Spleen (tissue), 7 donors: Measurements from ENCODE around the gene PIGS.
A peak's percentile ranks its signal among the peaks of the same experiment; 100 is the strongest.

Experiments
- POLR2AphosphoS5 ChIP-seq, 3 donors: sonication (generic); formaldehyde crosslinking; IDR thresholded peaks; one replicate each; pipeline ENCODE4 v1.5.1; 2017; ENCODE audit warnings: antibody characterized with exemption in 3 of 3
- TF ChIP-seq, protein P1 (sequence below), 11 experiments: fragments of 200-600 bp in 7 of 11; fragments of 450-650 bp in 4 of 11; sonication (generic) in 4 of 11; IDR thresholded peaks in 8 of 11; conservative IDR thresholded peaks in 3 of 11; 1 replicate in 7 of 11; 2 replicates in 4 of 11; pipeline versions ENCODE4 v1.4.0 to v1.8.0; 2016 to 2021; ENCODE audit warnings: antibody characterized with exemption in 11 of 11, inconsistent platforms in 4 of 11, mild to moderate bottlenecking in 1 of 11
- donor health status: DM: no; HTN: no; CAD: no; lungs with moderate emphysema.
- donor health status: DM: no; HTN: no; CAD: no.
- donor health status: DM: no; HTN: no; CAD: no.

DNA sequence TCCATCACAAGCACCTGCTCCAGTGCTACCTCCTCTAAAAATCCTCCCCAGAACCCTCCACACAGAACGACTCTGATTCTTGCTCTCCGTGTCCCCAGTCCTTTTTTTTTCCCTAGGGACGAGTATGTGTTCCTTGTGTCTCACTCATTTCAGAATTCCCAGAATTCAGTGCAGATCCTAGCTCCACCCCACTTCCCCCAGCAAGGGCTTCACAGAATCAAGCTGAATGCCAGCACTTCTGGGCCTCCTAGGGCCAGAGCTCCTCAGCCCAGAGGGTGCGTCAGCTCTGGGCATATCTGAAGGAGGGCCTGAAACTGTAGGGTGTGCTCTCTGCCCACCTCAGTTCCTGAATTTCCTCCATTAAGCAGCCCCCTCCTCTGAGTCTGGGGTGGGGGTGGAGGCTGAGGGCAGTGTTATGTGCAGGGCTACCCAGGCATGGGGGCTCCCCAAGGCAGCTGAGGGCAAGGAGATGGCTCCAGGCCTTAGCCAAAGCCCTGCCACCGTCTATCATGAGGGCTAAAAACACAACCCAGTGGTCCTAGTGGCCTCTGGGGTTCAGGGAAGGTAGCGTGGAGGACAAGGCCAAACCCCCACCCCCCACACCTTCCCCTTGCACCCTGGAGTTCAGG lies 25.4 kb downstream of the PIGS start:
- peak in 1 of 3 donors; percentile 7 for TF ChIP-seq POLR2AphosphoS5 (IDR thresholded peaks at IDR 0.05)
- TF ChIP-seq, protein P1, sequence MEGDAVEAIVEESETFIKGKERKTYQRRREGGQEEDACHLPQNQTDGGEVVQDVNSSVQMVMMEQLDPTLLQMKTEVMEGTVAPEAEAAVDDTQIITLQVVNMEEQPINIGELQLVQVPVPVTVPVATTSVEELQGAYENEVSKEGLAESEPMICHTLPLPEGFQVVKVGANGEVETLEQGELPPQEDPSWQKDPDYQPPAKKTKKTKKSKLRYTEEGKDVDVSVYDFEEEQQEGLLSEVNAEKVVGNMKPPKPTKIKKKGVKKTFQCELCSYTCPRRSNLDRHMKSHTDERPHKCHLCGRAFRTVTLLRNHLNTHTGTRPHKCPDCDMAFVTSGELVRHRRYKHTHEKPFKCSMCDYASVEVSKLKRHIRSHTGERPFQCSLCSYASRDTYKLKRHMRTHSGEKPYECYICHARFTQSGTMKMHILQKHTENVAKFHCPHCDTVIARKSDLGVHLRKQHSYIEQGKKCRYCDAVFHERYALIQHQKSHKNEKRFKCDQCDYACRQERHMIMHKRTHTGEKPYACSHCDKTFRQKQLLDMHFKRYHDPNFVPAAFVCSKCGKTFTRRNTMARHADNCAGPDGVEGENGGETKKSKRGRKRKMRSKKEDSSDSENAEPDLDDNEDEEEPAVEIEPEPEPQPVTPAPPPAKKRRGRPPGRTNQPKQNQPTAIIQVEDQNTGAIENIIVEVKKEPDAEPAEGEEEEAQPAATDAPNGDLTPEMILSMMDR (IDR thresholded peaks at IDR 0.05 in 8 of 11, conservative IDR thresholded peaks at IDR 0.05 in 3 of 11), result no peak
